Fibroblast of lung (primary cell): Measurements from ENCODE around the gene SLC2A8.

Source experiments
- EZH2 ChIP-seq: IDR thresholded peaks from 2 replicates; pipeline ENCODE4 v1.5.1; 2012; ENCODE audit warnings: low read length, control low read depth, mild to moderate bottlenecking; ENCODE audit errors: missing control alignments
- TF ChIP-seq, protein P1 (sequence below), 2 donors: IDR thresholded peaks in 1 of 2; conservative IDR thresholded peaks in 1 of 2; 1 replicate in 1 of 2; 2 replicates in 1 of 2; pipeline ENCODE4 v1.5.1; 2011 to 2012; ENCODE audit warnings: low read length in 2 of 2, control low read depth in 1 of 2, inconsistent platforms in 1 of 2, low read depth in 1 of 2, mild to moderate bottlenecking in 1 of 2

- TF ChIP-seq, protein P1, sequence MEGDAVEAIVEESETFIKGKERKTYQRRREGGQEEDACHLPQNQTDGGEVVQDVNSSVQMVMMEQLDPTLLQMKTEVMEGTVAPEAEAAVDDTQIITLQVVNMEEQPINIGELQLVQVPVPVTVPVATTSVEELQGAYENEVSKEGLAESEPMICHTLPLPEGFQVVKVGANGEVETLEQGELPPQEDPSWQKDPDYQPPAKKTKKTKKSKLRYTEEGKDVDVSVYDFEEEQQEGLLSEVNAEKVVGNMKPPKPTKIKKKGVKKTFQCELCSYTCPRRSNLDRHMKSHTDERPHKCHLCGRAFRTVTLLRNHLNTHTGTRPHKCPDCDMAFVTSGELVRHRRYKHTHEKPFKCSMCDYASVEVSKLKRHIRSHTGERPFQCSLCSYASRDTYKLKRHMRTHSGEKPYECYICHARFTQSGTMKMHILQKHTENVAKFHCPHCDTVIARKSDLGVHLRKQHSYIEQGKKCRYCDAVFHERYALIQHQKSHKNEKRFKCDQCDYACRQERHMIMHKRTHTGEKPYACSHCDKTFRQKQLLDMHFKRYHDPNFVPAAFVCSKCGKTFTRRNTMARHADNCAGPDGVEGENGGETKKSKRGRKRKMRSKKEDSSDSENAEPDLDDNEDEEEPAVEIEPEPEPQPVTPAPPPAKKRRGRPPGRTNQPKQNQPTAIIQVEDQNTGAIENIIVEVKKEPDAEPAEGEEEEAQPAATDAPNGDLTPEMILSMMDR (conservative IDR thresholded peaks at IDR 0.05 in 1 of 2, IDR thresholded peaks at IDR 0.05 in 1 of 2; ENCODE audit: low read depth in 1 of 2, low read length in 2 of 2) = no peak
- TF ChIP-seq EZH2 = no peak
Measured at GRCh38 chr9:127368852-127369402, 28.0 kb upstream of the SLC2A8 start.
